GM18870 (cell line): ENCODE measurements around the gene ASTN2.

ENCODE experiments used
- ATAC-seq: cut with Tn5 transposase; IDR thresholded peaks from one replicate; pipeline ENCODE4 v1.9.1; 2021; ENCODE audit warnings: moderate library complexity; ENCODE audit not compliant: unreplicated experiment

The ASTN2 gene

DNA sequence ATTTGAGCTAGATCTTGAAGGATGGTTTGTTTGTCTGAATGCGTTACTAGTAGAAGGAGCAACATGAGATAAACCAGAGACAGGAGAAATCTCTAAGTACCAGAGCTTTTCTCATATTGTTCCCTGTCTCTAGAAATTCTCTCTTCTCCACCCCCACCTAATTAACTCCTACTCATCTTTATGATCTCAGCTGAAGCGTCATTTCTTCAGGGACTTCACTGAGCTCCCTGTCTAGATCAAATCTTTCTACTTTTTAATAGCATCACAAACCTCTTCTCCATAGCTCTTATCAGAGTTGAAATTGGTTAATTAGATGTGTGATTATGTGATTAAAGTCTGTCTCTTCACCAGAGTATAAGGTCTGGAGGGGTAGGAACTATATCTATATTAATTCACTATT is 1035.0 kb downstream of the ASTN2 start:
- no peak for ATAC-seq

DNA sequence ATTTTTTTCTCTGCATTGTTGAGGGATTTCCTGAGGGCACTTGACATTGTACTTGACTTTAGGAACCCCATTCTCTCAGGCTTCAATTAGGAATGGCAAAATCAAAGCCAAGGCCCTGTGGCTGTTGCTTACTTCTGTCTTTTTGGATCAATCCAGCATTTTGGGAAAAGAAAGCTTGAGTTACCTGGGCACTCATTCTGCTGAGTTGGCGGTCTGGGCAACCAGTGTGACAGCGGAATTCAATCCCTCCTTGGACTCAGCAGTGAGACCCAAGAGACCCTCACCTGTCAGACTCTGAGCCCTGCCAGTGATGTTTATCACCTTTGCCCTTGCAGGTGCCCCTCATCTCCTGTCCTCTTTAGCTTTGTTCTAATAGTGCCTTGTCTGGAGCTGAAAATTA is 1036.0 kb downstream of the ASTN2 start:
- no peak for ATAC-seq

DNA sequence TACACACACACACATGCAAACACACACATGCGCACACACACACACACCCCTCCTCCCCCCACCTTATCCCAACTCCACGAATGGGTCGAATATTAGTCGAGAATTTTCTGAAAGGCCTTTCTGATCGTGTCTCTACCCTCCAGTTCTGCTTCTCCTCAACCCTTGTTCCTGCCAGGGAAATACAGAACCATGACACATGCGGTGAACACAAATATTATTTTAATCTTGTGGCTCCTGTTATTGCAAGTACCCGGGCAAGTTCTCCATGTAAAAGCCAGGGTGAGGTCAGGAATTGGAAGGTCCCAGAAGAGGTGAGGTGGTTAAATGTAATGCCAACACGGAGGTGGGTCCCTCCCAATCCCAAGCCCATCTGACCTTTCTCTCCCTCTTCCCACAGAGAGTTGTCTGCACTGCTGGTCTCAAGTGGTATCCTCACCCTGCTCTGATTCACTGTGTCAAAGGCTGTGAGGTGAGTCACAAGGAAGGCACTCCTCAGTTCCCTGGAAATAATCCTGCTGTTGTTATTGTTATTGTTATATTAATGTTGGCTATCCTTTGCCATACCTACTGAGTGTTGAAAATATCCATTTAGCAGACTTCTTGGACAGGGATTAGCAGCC is 1037.6 kb downstream of the ASTN2 start:
- ATAC-seq, result no peak
